Neuronal stem cell (in vitro differentiated cells): Measurements from ENCODE around the gene AFG1L.

Experiments used
- DNase-seq: peaks from one replicate; pipeline ENCODE4 v3.0.0-alpha.2; 2013; ENCODE audit warnings: low spot score
- H2AFZ ChIP-seq: one replicate; pipeline ENCODE4 v1.6.1; 2013; ENCODE audit warnings: mild to moderate bottlenecking, low read length, inconsistent platforms
- H2AK5ac ChIP-seq: 2 replicates; pipeline ENCODE4 v1.6.1; 2013; ENCODE audit warnings: low read depth, mild to moderate bottlenecking, inconsistent platforms, low read length, moderate library complexity, mixed read lengths
- H2BK120ac ChIP-seq: 2 replicates; pipeline ENCODE4 v1.6.1; 2013; ENCODE audit warnings: low read depth, mild to moderate bottlenecking, inconsistent platforms, low read length, moderate library complexity, mixed read lengths
- H2BK12ac ChIP-seq: one replicate; pipeline ENCODE4 v1.6.1; 2013; ENCODE audit warnings: low read length, inconsistent platforms
- H2BK15ac ChIP-seq: 2 replicates; pipeline ENCODE4 v1.6.1; 2013; ENCODE audit warnings: mild to moderate bottlenecking, low read length, inconsistent platforms, mixed read lengths
- H2BK5ac ChIP-seq: one replicate; pipeline ENCODE4 v1.6.1; 2013; ENCODE audit warnings: inconsistent platforms, mild to moderate bottlenecking, low read length, moderate library complexity
- H3K14ac ChIP-seq: one replicate; pipeline ENCODE4 v1.6.1; 2013; ENCODE audit warnings: low read length, inconsistent platforms
- H3K18ac ChIP-seq: 2 replicates; pipeline ENCODE4 v1.6.1; 2013; ENCODE audit warnings: low read length, inconsistent platforms
- H3K23ac ChIP-seq: 2 replicates; pipeline ENCODE4 v1.6.1; 2013; ENCODE audit warnings: low read depth, mild to moderate bottlenecking, mixed read lengths, low read length, inconsistent platforms; ENCODE audit not compliant: poor library complexity
- H3K27ac ChIP-seq: replicated peaks from 3 replicates; pipeline ENCODE4 v1.5.1; 2013; ENCODE audit warnings: low read length, inconsistent platforms
- H3K27me3 ChIP-seq, 3 experiments: 2 replicates each; pipeline ENCODE4 v1.6.1; 2013; ENCODE audit warnings: low read length in 3 of 3, mild to moderate bottlenecking in 2 of 3, inconsistent platforms in 1 of 3, low read depth in 1 of 3, mixed read lengths in 1 of 3, moderate library complexity in 1 of 3; ENCODE audit not compliant: control insufficient read depth in 3 of 3, insufficient read depth in 3 of 3
- H3K36me3 ChIP-seq, 2 donors: replicated peaks in 1 of 2; 2 replicates each; pipeline ENCODE4 v1.6.1; 2013; ENCODE audit warnings: low read length in 2 of 2; ENCODE audit not compliant: control insufficient read depth in 2 of 2, insufficient read depth in 2 of 2
- H3K4ac ChIP-seq: 2 replicates; pipeline ENCODE4 v1.6.1; 2013; ENCODE audit warnings: inconsistent platforms, mild to moderate bottlenecking, low read length, moderate library complexity
- H3K4me1 ChIP-seq, 2 donors: 1 replicate in 1 of 2; 2 replicates in 1 of 2; pipeline ENCODE4 v1.6.1; 2013; ENCODE audit warnings: low read length in 2 of 2, low read depth in 1 of 2; ENCODE audit not compliant: control insufficient read depth in 2 of 2, insufficient read depth in 1 of 2
- H3K4me2 ChIP-seq: one replicate; pipeline ENCODE4 v1.6.1; 2013; ENCODE audit warnings: mild to moderate bottlenecking, low read length, inconsistent platforms; ENCODE audit not compliant: insufficient read depth, poor library complexity, severe bottlenecking
- H3K4me3 ChIP-seq, 2 donors: 2 replicates each; pipeline ENCODE4 v1.5.1; 2013; ENCODE audit warnings: low read length in 2 of 2, mild to moderate bottlenecking in 2 of 2, inconsistent platforms in 1 of 2, moderate library complexity in 1 of 2
- H3K79me1 ChIP-seq: one replicate; pipeline ENCODE4 v1.6.1; 2013; ENCODE audit warnings: low read depth, mild to moderate bottlenecking, inconsistent platforms, low read length, moderate library complexity
- H3K9ac ChIP-seq: one replicate; pipeline ENCODE4 v1.6.1; 2013; ENCODE audit warnings: mild to moderate bottlenecking, low read depth, low read length, inconsistent platforms; ENCODE audit not compliant: poor library complexity
- H3K9me3 ChIP-seq, 2 donors: replicated peaks in 1 of 2; 2 replicates each; pipeline versions ENCODE3 to v1.6.1; 2013; ENCODE audit warnings: low read length in 2 of 2, mild to moderate bottlenecking in 2 of 2, inconsistent platforms in 1 of 2, low read depth in 1 of 2, mixed read lengths in 1 of 2, moderate library complexity in 1 of 2; ENCODE audit not compliant: control insufficient read depth in 2 of 2, insufficient read depth in 1 of 2
- H4K8ac ChIP-seq: one replicate; pipeline ENCODE4 v1.6.1; 2013; ENCODE audit warnings: low read depth, mild to moderate bottlenecking, inconsistent platforms, low read length, moderate library complexity
- H4K91ac ChIP-seq: one replicate; pipeline ENCODE4 v1.6.1; 2013; ENCODE audit warnings: low read length, low read depth, mild to moderate bottlenecking, inconsistent platforms; ENCODE audit not compliant: poor library complexity
- WGBS, 2 donors: extraction: QIAGEN DNeasy Blood & Tissue Kit; methylation state at CpG; one replicate each; pipeline ENCODE4 v1.1.7; 2013; ENCODE audit warnings: missing lambda C conversion rate in 2 of 2, mixed read lengths in 1 of 2; ENCODE audit not compliant: insufficient read length in 2 of 2, insufficient replicate concordance in 1 of 2; ENCODE audit errors: extremely low coverage in 2 of 2; 5-methylcytosine and 5-hydroxymethylcytosine counted together

The AFG1L gene

GRCh38 chr6:108312605-108313004 lies 17.8 kb downstream of the AFG1L start:
- no peak overlapping the region for H2BK15ac ChIP-seq
- H3K27me3 ChIP-seq = peaks cover 0 to 2% (median 0%) of the 10 kb centered on the region in 3 experiments
- H3K9me3 ChIP-seq = peaks cover 0 to 5% of the 10 kb centered on the region in 2 donors
- no peaks in the 10 kb centered on the region for H3K36me3 ChIP-seq
- no peak overlapping the region for H3K14ac ChIP-seq
- H3K4me2 ChIP-seq = no peak overlapping the region
- H3K4me3 ChIP-seq = no peak overlapping the region
- H2BK12ac ChIP-seq = no peak overlapping the region
- H3K9ac ChIP-seq = no peak overlapping the region
- H3K18ac ChIP-seq = no peak overlapping the region
- no peak overlapping the region for H2BK5ac ChIP-seq
- H2AK5ac ChIP-seq = no peak overlapping the region
- H3K79me1 ChIP-seq = no peaks in the 10 kb centered on the region
- H2AFZ ChIP-seq = no peak overlapping the region
- H4K8ac ChIP-seq = no peak overlapping the region
- H4K91ac ChIP-seq = no peak overlapping the region
- H3K4ac ChIP-seq = no peak overlapping the region
- H2BK120ac ChIP-seq = no peak overlapping the region
- peaks cover 0 to 1% of the 10 kb centered on the region in 2 donors for H3K4me1 ChIP-seq
- no peak overlapping the region for H3K23ac ChIP-seq
- no peak overlapping the region for H3K27ac ChIP-seq
- DNase-seq = no peak

GRCh38 chr6:108321253-108321747 lies 26.4 kb downstream of the AFG1L start:
- no peaks in the 10 kb centered on the region for H3K4me1 ChIP-seq
- H3K9me3 ChIP-seq = peaks cover 0 to 3% of the 10 kb centered on the region in 2 donors
- no peak for DNase-seq
- H3K4ac ChIP-seq = no peak overlapping the region
- H2BK12ac ChIP-seq = no peak overlapping the region
- no peak overlapping the region for H3K23ac ChIP-seq
- H2BK5ac ChIP-seq = no peak overlapping the region
- H3K79me1 ChIP-seq = no peaks in the 10 kb centered on the region
- H4K91ac ChIP-seq = no peak overlapping the region
- no CpG with 5 or more reads among the region's 3 CpGs for WGBS, 2 donors
- H3K27ac ChIP-seq = no peak overlapping the region
- peaks cover 0 to 2% (median 0%) of the 10 kb centered on the region in 3 experiments for H3K27me3 ChIP-seq
- no peak overlapping the region for H2BK120ac ChIP-seq
- H3K14ac ChIP-seq = no peak overlapping the region
- peaks cover 0 to 11% of the 10 kb centered on the region in 2 donors for H3K36me3 ChIP-seq
- no peak overlapping the region for H4K8ac ChIP-seq
- no peak overlapping the region for H3K9ac ChIP-seq
- H2BK15ac ChIP-seq = no peak overlapping the region
- no peak overlapping the region for H3K4me3 ChIP-seq
- no peak overlapping the region for H2AFZ ChIP-seq
- H3K4me2 ChIP-seq = no peak overlapping the region
- no peak overlapping the region for H3K18ac ChIP-seq
- H2AK5ac ChIP-seq = no peak overlapping the region

- WGBS, 2 donors = no CpG with 5 or more reads among the region's 3 CpGs
- H3K18ac ChIP-seq = no peak overlapping the region
- no peaks in the 10 kb centered on the region for H3K4me1 ChIP-seq
- H3K9ac ChIP-seq = no peak overlapping the region
- no peak overlapping the region for H3K4me3 ChIP-seq
- H4K91ac ChIP-seq = no peak overlapping the region
- H3K4me2 ChIP-seq = no peak overlapping the region
- no peak overlapping the region for H2BK120ac ChIP-seq
- H2BK5ac ChIP-seq = no peak overlapping the region
- H3K27me3 ChIP-seq = no peaks in the 10 kb centered on the region
- H3K23ac ChIP-seq = no peak overlapping the region
- no peak overlapping the region for H3K14ac ChIP-seq
- no peak overlapping the region for H2BK15ac ChIP-seq
- H3K4ac ChIP-seq = no peak overlapping the region
- no peak overlapping the region for H2AK5ac ChIP-seq
- peaks cover 0 to 17% of the 10 kb centered on the region in 2 donors for H3K36me3 ChIP-seq
- no peak overlapping the region for H2BK12ac ChIP-seq
- H3K79me1 ChIP-seq = no peaks in the 10 kb centered on the region
- no peak for DNase-seq
- H3K27ac ChIP-seq = no peak overlapping the region
- no peak overlapping the region for H2AFZ ChIP-seq
- no peak overlapping the region for H4K8ac ChIP-seq
- H3K9me3 ChIP-seq = peaks cover under 1 to 7% of the 10 kb centered on the region in 2 donors
Measured at GRCh38 chr6:108322728-108323127, 27.9 kb downstream of the AFG1L start.

GRCh38 chr6:108323710-108324466 lies 29.0 kb downstream of the AFG1L start:
- Histone ChIP-seq H3K9ac (no peak overlapping the region), H3K9me3 (peaks cover 2 to 7% of the 10 kb centered on the region in 2 donors), H2AFZ (no peak overlapping the region), H4K91ac (no peak overlapping the region), H2BK5ac (no peak overlapping the region), H2BK12ac (no peak overlapping the region), H3K18ac (no peak overlapping the region), H3K27me3 (no peaks in the 10 kb centered on the region), H3K4me3 (no peak overlapping the region), H3K4me2 (no peak overlapping the region), H4K8ac (no peak overlapping the region), H2BK120ac (no peak overlapping the region), H3K14ac (no peak overlapping the region), H3K79me1 (no peaks in the 10 kb centered on the region), H3K27ac (no peak overlapping the region), H3K23ac (no peak overlapping the region), H3K4me1 (no peaks in the 10 kb centered on the region), H2AK5ac (no peak overlapping the region), H2BK15ac (no peak overlapping the region), H3K36me3 (peaks cover 0 to 17% of the 10 kb centered on the region in 2 donors), H3K4ac (no peak overlapping the region)
- no peak for DNase-seq
- no CpG with 5 or more reads among the region's 4 CpGs for WGBS, 2 donors
